ENCODE data around the gene MAP2K6.

Gene MAP2K6

DNA sequence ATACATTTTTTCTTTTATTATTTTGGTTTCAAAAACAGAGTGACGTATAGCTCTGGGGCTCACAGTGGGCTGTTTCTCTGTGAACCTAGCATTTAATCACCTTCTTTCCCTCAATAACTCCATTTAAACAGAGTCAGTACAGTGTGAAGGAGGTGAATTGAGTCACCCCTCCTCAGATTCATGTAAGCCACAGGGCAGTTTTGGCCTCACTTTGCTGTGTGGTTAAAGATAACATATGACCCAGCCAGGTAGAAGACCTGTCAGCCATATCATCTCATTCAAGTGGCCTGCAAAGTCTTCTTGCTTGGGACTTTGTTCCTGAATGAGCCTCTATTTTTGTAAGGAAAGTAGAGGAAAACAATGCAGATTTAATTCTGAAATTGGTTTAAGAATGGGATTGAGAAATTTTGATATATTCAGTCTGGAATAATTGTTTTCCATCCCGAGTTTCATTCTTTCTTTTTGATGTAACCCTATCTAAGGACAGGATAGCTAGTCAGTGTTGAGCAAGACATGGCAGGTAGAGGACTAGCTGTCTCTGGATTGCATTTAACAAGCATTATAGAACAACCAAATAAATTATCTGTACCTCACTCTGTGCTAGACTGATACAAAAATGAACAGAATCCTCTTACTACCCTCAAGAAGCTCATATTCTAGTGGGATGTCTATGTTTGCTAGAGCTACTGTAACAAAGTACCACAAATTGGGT lies 13.1 kb downstream of the MAP2K6 start:
- no peak for DNase-seq

DNA sequence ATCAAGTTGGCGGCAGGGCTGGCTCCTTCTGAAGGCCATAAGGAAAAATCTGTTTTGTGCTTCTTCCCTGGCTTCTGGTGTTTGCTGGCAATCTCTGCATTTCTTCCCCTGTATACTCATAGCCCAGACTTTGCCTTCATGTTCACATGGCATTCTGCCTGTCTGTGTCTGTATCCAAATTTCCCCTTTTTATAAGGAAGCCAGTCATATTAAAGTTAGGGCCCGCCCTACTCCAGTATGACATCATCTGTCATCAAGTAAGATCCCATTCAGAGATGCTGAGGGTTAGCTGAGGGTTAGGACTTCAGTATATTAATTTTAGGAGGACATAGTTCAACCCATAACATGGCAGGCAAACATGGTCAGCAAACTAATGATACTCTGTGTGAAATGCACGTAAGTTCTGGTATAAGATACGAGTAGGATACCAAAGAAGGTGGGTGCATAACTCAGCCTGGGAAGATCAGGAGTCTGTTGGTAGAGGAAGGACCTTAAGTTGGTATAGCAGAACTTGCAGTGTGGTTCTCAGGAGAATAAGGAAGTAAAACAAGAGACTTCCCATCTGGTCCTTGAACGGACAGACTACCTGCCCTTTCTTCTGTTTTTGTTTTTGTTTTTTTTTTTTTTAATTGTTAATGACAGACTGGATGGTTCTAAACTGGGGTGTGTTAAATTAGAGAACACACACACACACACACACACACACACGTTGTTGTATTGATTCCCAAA lies 13.9 kb downstream of the MAP2K6 start:
- no peak for DNase-seq

DNA sequence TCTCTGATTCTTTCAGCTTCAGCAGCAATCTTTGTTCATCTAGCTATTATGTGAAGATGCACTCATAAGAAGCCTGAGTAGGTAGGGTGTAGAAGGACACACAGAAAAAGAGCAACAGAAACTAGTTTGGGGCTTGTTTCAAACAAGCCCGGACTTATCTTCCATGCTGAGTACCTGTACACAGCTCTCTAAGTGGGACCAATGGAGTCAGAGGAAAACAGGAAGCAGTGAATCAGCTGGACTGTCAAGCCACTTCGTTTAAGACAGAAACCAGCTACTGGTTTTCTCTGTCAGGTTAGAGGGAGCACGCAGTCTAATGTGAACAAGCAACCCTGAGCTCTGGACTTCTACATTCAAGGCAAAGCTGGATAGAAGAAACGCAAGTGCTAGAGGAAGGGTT lies 16.0 kb downstream of the MAP2K6 start:
- no peak for DNase-seq

DNA sequence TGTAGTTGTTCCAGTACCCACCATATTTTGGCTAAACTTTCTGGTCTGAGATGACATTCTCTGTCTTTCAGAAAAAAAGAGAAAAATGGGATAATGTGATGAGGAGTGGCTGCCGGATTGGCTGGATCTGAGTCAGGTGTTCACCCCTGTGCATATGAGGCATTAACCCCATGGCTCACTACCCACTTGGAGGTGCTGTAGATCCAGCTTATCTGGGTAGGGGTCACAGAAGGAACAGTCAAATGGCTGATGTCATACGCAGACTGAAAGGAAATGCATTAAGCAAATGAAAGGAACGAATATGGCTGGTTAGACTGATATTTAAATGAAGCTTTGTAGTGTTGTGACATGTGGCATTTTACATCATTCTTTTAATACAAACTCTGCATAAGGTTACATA lies 17.3 kb downstream of the MAP2K6 start:
- DNase-seq = no peak

DNA sequence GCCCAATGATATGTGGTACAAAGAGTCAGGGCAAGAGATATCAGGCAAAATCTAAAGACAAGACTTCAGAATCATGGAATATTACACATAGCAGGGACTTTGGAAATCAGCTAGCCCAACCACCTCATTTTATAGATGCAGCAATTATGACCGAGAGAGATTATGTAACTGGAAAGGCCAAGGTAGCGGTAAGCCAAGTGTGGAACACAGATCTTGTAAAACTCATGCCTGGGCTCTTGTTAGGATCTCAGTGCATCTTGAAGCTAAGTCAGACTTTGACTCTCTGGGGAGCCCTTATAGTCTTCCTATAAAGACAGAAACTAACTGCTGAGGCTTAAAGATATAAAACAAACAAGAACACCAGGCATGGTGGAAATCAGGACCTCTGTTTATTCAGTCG lies 18.6 kb downstream of the MAP2K6 start:
- DNase-seq = no peak

DNA sequence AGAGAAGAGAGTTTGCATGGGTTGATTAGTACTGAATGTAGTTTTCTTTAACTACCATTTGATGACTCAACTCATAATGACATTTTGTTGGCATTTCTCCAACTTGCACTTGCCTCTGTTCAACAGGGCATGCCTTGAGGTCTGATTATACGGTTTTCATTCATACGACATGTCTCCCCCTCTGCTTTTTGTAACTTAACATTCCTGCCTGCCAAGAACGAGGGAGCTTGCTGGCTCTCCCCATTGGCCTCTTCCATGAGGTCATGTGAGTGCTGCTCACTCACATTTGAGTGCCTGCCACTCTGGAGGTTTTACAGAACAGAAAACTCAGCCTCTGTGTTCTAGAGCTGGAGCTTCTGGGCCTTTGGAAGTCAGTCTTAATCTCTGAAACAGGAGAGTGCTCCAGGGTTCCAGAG lies 19.7 kb downstream of the MAP2K6 start:
- no peak for DNase-seq

DNA sequence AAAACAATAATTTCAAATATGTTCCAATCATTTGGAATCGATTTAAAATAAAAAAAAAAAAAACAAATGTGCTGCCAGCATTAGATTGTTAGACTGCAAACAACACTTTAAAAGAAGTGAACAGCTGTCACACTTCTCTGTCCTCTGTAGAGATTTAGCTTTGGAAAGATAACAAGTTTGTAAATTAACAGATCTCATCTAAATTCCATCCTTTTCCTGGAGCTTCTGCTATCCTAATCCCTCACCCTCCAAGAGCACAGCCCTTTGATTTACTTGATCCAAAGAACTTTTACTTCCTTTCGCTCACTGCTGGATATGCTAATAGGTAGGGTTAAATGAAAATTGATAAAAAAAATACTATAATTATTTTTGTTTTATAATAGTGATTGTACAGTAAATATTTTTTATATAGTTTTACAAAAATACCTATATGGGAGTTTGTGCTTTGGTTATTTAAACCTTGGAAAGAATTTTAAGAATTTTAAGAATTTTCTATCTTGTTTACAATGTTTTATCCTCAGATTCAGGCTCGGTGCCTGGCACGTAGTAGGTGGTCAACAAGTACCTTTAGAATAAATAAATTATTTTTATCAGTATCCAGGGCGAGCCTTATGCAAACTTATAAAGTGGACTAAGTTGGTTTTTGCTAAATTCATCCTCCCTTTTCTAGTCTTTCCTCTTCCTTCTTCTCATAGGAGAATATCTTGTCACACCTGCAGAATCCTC lies 21.6 kb downstream of the MAP2K6 start:
- no peak for DNase-seq

DNA sequence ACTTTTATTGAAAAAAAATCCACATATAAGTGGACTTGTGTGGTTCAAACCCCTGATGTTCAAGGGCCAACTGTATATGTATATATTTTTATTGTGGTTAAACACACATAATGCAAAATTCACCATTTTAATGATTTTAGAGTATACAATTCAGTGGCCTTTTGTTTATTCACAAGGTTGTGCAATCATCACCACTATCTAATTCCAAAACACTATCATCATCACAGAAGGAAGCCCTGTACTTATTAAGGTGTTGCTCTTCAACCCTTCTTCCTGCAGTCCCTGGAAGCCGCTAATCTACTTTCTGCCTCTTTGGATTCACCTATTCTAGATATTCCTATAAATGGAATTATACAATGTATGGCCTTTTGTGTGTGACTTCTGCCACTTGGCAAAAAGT lies 23.0 kb downstream of the MAP2K6 start:
- no peak for DNase-seq

DNA sequence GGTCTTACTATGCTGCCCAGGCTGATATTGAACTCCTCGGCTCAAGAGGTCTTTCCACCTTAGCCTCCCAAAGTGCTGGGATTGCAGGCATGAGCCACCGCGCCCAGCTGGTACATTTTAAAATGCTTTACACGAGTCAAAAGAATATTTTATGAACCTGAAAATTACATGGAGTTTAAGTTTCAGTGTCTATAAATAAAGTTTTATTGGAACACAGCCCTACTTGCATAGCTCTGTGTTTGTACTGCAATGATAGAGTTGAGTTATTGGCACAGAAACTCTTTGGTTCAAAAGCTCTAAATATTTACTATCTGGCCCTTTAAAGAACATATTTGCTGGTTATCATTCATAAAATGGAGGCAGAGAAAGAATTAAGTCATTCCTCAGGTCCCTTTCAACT lies 24.3 kb downstream of the MAP2K6 start:
- DNase-seq = no peak

DNA sequence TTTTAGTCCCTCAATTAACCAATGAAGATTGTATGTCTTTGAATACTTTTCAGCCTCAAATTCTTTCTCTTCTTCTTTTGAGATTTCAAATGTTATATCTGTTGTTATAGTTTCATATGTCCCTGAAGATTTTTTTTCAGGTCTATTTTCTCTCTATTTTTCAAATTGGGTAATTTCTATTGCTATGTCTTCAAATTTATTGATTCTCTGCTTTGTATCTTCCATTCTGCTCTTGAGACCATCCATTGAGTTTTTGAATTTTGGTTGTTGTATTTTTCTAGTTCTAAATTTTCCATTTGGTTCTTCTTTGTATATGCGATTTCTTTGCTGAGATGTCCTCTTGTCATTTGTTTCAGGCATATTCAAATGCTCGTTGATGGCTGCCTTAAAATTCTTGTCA lies 26.7 kb downstream of the MAP2K6 start:
- no peak for DNase-seq

DNA sequence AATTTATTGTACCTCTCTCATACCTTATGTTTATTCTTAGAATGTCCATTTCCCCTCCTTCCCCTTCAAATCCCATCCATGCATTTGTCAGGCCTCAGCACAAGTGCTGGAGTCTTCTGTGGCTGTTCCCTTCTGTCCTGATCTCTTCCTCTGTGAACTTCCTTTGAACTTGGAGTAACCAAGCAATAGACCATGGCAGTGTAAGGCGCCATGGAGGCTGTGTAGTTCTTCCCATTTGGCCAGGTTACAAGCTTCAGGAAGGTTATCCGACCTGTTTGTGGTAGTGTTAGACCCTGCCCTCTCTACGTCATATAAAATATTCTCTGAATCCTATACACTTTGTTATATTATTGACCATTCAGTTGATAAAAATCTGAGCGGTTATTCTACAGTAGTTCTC lies 28.6 kb downstream of the MAP2K6 start:
- DNase-seq = no peak

DNA sequence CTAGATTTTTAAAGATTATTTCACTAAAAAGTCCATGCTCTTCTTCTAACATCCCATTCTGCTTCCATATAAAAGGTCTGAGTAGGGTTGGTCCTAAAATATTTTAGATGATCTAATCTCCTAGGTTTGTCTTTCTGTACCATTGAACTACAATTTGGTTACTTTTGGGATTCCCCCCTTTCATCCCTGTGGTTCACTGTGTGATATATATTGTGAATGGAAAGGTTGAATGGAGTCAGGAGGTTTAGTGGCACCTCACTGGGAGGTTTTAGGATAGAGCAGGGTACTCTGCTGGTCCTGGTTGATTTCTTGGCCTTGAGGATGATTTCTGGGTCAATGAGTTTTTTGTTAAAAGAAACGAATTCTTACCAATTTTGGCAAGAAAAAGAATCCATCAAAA lies 29.5 kb downstream of the MAP2K6 start:
- no peak for DNase-seq

DNA sequence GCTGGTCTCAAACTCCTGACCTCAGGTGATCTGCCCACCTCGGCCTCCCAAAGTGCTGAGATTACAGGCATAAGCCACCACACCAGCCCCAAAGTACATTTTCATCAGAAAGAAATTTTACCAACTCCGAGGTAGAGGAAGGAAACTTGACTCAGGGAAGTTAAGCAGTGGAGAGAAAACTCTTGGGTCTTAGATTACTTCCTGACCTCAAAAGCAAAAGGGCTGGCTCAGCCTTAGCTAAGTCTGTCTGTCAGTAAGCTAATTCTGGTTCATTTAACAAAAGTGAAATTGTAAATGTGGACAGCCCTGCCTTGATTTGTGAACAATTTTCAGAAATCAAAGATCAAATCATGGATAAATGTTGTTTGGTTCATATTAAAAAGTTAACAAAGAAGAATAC lies 30.6 kb downstream of the MAP2K6 start:
- DNase-seq = no peak

DNA sequence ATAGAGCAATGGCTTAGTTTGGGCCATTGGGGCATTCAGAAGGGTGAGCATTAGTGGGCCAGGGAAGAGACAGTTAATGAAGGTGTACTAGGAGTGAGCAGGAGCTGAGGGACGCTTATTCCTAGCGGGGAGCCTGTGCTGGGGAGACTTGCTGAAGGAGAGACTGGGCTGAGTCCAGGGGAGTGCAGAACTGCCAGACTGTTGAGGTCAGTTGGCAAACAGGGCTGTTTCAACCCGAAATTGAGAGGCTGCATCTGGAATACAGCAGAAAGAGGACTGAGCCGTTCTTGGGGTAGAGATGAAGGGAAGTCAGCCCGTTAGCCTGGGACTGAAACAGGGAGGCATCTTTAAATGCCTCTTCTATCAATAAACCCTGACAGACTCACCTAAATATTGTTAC lies 33.2 kb downstream of the MAP2K6 start:
- DNase-seq = no peak

DNA sequence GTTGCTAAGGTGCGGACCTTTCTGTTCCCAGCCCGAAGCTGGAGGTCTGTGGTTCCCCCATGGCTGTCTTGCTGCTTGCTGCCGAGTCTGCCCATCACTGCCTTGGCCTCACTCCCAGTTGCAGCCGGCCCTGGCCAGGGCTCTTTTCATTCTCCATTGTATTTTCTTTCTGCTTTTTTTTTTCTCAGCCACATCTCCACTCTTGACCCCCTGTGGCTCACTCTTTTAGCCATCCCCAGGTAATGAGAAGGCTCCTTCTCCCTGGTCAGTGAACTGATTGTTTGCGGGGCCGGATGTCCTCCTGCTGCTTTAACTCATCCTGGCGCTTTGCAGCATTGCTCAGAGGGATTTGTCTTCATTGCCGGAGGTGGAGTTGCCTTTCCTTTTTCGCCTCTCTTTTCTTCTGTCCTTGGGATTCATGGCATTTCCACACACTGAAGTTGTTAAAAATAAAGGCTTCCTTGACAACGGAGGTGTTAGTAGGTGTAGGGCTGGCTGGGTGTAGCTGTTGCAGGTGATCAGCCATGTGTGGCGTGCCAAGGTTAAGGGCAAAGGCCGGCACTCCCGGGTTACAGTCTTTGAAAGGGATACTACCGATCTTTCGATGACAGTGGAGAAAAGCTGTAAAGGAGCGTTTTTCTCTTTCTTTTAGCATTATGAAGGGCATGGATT lies 34.1 kb downstream of the MAP2K6 start:
- DNase-seq = no peak

DNA sequence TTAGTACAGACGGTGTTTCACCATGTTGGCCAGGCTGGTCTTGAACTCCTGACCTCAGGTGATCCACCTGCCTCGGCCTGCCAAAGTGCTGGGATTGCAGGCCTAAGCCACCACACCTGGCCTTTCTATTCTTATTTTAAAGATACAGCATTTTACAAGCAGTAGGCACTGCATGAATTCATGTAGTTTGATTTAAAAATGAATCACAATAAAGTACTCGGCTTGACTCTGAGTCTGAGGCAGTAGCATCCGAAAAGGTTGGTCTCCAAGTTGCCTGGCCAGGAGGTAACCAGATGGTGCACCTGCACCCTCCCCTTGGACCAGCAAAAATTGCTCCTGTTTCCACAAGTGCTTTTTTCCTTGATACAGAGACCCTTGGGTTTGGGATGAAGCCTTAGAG lies 35.6 kb downstream of the MAP2K6 start:
- no peak for DNase-seq

DNA sequence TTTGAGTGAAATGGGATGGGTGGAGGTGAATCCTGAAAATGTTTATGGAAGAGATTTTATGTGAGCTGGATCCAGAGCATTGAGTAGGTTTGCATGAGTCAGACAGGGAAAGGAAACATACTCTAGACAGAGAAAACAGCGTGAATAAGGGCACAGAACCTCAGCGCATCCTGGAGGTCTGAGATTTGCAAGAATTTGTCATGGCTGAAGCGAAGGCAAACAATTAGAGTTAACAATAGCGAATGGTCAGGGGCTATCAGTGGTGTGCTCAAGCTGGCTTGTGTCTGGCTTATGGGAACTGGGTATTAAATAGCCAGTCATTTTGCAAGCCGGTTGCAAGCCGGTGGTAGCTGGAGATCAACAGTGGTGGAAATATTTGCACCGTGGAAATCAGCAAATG lies 36.4 kb downstream of the MAP2K6 start:
- no peak for DNase-seq

DNA sequence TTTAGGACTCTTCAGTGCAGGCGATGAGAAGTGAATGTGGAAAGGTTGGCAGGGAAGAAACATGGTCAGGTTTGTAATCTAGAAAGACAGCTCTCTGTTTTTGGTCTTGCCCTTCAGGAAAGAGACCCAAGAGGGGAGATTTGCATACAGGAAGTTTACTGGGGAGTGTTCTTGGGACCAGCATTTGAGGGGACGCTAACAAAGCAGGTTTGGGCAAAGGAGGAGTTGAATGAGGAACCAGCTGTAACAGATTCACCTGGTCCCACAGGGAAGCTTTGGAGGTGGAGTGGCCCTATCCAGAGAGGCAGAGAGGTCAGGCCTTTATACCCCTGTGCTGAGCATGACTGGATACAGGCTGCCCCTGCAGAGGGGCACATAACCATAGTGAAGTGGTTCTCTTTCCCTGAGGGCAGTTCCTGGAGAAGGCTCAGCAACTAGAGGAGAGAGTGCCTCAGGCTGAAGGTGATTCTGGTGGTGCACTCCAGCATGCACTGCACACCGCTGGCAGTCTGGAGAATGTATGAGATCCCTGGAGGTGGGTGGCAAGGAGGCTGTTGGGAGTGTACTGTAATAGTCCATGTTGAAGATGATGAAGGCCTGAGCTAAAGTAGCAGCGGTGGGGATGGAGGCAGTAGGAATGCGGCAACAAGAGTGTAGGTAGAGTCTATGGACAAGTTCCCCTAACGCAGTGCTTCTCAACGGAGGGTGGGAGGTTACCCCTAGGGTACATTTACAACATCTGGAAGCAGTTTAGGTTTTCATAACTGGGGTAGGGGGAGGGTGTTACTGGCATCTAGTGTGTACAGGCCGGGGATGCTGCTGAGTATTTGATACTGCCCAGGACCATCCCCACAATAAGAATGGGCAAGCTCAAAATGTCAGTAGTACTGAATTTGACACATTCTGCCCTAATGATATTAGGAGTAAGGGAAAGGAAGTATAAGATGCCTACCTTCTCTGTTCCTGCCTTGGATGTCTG lies 37.2 kb downstream of the MAP2K6 start:
- DNase-seq = no peak

DNA sequence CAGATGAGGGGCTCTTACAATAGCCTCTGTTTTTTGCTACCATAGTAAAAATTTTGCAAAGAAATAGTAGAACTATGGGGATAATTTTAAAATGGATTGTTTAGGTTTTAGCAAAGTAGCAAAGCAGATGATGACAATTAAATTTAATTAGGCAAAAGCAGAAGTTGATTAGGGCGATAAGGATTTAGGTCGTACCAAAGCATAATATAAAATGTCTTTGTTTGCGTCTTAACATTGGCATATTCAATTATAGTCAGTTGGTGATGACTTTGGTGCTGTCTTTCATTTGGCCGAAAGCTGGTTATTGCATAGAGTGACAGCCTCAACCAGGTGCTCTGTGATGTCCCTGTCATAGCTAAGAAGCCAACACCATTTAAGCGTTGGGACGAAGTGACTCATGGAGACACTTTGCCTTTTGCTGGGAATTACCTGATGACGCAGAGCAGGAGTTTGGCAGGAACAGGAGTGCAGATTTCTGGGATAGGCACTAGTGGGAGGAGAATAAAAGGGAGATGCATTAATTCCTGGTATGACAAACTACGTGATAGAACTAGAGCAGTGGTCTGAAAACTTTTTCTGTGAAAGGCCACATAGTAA lies 38.3 kb downstream of the MAP2K6 start:
- DNase-seq = no peak

DNA sequence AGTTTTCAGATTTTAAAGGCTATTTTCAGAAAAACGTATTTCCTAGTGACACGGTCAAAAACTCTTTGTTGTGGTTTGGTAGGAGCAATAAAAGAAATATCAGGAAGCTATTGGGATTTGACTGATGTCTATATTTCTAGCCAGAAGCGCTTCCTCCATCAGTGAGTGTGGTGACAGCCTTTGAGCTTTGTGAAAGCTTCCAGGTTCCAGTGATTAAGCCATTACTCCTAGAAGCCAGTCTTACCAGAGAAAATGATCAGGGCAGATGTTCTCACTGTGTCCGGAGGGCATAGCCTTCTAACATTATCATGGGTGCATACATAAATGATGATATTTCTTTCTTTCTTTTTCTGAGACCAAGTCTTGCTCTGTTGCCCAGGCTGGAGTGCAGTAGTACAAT lies 39.6 kb downstream of the MAP2K6 start:
- DNase-seq = no peak

DNA sequence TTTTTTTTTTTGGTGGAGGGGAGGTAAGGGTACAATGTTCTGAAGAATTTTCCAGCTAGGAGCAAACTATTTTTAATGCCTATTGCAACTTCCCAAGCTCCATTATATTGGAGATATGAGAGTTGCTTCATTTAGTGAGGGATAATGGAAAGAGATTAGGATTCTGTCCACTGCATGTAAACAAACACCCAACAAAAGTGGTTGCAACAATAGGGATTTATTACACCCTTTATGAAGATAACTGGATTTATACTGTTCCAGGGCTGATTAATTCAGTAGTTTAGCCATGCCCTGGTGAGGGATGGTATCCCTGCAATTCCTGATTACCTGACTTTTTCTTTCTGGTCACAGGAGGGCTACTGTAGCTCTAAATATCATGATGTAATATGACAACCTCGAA lies 40.5 kb downstream of the MAP2K6 start:
- no peak for DNase-seq

DNA sequence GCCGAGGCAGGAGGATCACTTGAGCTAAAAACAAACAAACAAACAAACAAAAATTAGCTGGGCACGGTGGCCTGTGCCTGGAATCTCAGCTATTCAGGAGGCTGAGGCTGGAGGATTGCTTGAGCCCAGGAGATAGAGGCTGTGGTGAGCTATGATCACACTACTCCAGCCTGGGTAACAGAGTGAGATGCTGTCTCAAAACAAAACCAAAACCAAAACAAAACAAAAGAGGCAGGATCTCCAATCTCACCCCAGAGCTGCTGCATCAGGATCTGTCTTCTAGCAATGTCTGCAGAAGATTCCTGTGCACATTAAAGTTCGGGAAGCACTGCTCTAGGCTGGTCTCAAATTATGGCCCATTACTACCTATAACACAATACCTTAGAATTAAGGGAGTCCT lies 43.1 kb downstream of the MAP2K6 start:
- no peak for DNase-seq

Measured in SHP77 treated with DMSO at 0.1 percent for 48 hours (cell line).